SK-N-DZ (cell line): ENCODE results near the gene ARHGEF17.

Experiments used
- DNase-seq: peaks from one replicate; pipeline ENCODE4 v3.0.0-alpha.2; 2015; ENCODE audit warnings: low spot score

Gene ARHGEF17

DNA sequence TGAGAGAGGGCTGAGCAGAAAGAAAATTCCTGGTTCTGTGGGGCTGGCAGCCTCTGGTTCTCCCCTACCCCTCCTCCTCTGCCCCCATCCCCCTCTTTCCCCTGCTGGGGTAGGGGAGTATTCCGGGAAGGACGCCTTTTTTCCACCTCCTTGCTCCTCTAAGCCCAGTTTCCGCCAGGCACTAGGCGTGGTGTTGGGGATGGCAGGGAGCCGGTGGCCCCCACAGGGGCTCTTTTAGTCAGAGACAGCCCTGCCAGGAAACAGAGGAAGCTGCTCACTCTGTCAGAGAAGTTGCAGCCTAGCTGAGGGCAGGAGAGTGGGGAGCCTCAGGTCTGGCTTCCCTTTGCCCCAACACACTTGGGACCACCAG is 15.6 kb upstream of the ARHGEF17 start:
- DNase-seq: no peak

DNA sequence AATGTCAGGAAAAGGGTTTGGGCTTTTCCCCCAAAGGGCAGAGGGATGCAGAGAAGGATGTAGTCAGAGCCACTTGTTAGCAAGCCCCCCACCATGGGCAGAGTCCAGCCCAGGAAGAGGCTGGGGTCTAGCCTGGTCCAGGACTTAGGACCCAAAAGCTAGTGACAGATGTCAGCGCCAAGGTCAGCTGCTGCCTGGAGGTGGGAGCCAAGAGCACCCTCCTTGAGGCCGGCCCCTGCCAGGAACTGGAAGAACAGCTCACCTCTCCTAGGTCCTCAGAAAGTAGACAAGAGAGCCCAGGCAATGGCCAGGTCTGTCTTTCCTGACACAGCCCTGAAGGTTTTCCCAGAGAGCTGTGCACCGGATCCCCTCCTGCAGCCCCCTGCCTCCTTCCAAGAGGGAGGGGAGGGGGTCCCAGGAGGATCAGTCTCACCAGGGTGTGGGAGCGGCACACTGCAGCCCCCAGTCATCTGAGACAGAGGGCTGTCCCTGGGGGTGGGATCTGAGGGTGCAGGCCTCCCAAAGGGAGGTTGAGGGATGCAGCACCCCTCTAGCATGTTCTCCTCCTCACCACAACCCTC is 14.6 kb upstream of the ARHGEF17 start:
- no peak for DNase-seq

DNA sequence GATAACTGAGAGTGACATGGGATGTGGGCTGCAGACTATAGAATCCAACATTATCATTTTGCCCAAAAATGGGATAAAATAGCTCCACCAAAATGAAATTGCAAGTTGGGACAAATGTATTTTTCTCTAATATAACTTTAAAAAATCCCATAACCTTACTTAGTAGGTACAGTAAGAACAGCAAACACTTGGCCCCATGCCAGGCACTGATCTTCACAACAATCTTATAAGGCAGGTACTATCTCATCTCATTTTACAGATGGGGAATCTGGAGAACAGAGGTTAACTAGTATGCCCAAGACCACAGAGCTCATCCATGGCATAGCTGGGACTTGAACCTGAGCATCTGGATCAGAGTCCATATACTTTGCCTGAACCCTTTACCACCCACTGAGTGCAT is 13.5 kb upstream of the ARHGEF17 start:
- DNase-seq: no peak

DNA sequence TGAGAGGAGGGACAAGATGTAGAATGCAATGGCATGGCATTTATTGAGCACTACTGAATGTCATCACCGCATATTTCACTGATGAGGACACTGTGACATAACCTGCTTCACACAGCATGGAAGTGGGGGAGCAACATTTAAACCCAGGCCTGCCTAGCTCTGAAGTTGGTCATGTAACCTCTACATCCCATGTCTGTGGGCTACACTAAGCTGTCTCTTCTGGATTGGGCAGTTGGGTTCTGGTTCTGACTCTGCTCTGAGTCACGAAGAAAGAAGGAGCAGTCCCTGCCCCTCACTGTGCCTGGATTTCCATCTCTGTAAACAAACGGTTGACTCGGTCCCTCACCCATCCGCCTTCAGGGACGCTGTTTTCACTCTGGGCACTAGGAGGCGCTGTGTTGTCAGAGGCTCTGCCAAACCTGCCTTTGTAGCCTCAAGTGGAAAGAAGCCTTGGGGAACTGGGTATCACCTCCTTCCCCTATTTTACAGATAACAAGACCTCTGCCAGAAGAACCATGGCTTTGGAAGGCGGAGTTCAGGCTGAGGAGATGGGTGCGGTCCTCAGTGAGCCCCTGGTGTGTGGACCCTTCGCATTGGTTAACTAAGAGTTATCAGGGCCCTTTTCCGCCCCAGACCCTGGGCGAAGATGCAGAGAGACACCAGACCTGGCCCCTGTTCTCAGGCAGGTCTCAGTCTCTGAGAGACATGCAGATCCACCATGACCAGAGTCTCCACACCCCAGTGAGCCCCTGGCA is 12.7 kb upstream of the ARHGEF17 start:
- DNase-seq: peak; percentile 57

DNA sequence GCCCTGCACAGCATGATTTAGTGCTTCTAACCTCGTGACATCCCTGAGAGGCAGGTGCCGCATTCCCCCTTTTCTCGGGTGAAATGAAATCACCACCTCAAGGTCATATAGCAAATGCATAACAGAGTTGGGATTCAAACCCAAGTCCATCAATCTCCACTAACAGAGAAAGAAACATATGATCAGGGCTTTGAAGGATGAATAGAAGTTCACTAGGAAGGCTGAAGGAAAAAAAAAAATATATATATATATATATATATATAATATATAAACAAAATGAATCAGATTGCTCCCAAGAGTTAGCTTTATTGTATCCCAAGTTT is 12.1 kb upstream of the ARHGEF17 start:
- DNase-seq: no peak

DNA sequence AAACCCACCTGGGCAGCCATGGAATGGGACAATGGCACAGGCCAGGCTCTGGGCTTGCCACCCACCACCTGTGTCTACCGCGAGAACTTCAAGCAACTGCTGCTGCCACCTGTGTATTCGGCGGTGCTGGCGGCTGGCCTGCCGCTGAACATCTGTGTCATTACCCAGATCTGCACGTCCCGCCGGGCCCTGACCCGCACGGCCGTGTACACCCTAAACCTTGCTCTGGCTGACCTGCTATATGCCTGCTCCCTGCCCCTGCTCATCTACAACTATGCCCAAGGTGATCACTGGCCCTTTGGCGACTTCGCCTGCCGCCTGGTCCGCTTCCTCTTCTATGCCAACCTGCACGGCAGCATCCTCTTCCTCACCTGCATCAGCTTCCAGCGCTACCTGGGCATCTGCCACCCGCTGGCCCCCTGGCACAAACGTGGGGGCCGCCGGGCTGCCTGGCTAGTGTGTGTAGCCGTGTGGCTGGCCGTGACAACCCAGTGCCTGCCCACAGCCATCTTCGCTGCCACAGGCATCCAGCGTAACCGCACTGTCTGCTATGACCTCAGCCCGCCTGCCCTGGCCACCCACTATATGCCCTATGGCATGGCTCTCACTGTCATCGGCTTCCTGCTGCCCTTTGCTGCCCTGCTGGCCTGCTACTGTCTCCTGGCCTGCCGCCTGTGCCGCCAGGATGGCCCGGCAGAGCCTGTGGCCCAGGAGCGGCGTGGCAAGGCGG is 11.4 kb upstream of the ARHGEF17 start:
- no peak for DNase-seq

DNA sequence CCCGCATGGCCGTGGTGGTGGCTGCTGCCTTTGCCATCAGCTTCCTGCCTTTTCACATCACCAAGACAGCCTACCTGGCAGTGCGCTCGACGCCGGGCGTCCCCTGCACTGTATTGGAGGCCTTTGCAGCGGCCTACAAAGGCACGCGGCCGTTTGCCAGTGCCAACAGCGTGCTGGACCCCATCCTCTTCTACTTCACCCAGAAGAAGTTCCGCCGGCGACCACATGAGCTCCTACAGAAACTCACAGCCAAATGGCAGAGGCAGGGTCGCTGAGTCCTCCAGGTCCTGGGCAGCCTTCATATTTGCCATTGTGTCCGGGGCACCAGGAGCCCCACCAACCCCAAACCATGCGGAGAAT is 10.9 kb upstream of the ARHGEF17 start:
- no peak for DNase-seq

DNA sequence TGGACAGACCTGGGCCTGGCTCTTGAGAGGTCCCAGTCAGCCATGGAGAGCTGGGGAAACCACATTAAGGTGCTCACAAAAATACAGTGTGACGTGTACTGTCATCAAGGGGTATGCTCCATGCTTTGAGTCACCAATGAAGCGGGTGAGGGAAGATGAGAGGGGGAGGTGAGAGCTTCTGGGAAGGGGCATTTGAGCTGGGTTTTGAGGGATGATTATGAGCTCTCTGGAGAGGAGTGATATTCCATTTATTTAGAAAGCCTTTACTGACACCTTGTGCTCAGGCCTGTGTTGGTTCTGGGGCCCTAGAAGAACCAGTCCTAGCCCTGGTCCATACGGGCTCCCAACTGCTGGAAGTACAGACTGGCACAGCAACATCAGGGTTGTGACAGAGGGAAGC is 10.4 kb upstream of the ARHGEF17 start:
- no peak for DNase-seq

DNA sequence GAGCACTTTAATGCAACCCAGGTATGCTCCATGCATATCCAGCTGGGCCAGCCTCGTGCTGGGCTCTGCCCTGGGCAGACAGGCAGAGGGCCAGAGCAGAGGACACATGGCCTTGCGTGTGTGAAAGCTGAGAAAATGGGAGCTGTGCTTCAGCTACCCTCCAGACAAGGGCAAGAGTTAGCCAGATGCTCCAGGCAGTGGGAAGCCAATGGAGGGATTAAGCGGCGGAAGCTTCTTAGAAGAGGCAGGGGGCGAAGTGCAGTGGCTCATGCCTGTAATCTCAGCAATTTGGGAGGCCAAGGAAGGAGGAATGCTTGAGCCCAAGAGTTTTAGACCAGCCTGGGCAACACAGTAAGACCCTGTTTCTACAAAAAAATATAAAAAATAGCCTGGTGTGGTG is 9.8 kb upstream of the ARHGEF17 start:
- no peak for DNase-seq

DNA sequence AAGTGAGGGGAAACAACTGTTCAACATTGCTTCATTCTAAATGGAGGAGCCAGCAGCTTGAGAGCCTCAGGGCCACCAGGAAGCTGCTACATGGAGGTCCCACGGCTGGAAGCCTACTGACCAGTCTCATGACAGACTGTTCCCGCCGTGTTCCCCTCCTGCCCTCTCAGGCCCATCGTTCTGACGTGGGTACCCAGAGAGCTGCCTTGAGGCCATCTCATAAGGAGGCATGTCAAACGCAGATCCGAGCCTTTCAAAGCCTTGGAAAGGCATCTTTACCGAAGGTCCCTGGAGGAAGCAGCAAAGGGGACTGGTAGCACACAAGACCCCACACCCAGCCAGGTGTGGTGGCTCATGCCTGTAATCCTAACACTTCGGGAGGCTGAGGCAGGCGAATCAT is 8.3 kb upstream of the ARHGEF17 start:
- DNase-seq: no peak

DNA sequence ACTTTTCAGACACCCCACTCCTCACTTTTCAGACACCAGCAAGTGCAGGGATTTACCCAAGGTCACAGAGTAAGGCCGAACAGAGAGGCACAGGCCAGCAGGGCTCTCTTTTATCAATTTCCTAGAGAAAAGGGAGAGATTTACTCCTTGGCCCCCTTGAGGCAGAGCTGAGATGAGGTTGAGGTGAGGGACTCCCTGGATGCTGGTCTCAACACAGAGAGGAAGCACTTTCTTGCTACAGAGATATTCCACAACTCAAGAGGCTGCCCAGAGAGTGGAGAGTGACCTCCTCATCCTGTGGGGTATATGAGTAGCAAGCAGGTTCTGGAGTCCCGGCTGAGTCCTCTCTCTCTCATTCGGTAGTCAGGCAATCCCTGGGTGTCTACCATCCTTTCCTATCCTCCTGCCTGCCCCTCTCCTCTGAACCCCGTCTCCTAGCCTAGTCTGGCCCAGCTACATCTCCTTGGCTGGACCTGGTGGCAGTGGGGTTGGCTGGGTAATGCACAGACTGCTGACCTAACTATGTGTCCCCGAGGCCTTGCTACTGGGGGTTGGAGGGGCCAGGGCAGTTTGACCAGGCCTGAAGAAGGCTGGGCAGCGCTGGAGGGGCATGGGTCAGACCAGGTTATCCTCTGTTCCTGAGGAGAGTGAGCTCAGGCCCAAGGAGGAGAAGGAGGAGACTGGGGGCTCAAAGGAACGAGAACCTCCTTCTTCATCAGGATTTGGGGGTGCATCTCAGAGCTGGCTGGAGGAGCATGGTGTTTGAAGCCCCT is 1.8 kb upstream of the ARHGEF17 start:
- no peak for DNase-seq

DNA sequence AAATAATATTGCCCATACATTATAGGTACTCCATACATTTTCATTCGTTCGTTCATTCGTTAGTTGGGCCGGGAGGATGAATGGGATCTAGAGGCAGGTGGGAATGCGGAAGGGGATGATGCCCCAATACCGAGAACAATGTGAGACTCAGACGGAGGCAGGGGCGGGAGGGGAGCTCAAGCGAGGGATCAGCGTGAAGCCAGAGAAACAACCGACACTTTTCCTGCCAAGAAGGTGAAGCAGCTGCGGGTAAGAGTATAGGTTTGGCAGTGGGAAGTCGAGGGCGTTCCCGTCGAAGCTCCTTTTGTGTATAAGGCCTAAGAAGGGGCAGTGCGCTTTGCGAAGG is 1.1 kb upstream of the ARHGEF17 start:
- DNase-seq: no peak

DNA sequence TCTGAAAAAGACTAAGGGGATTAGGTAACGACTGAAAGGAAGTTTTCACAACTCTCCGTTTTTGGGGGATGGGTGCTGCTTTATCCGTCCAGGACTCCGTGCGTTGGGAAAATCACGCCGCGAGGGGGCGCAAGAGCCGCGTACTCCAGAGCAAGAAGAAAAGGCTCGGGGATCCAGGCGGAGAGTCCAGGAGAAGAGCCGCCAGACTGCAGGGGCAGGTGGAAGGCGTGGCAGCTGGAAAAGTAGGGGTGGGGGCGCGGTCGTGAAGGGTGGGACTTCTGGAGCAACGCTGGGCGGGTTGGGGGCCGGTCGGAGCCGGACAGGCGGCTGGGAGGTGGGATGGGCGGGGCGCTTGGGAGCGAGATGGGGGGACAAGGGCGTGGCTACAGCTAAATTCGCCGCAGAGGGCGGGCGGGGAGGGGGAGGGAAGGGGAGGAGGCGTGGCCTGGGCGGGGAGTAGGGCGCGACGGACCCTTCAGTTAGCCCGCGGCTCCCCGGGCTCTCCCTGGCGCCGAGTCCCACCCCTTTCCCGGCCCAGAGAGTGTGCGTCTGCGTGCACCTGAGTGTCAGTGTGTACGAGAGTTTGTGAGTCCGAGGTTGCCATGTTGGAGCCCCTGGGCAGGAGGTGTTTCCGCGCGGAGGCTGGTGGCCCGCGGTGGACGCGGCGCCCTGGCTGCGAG is 613 bp upstream of the ARHGEF17 start:
- peak; percentile 98 for DNase-seq

DNA sequence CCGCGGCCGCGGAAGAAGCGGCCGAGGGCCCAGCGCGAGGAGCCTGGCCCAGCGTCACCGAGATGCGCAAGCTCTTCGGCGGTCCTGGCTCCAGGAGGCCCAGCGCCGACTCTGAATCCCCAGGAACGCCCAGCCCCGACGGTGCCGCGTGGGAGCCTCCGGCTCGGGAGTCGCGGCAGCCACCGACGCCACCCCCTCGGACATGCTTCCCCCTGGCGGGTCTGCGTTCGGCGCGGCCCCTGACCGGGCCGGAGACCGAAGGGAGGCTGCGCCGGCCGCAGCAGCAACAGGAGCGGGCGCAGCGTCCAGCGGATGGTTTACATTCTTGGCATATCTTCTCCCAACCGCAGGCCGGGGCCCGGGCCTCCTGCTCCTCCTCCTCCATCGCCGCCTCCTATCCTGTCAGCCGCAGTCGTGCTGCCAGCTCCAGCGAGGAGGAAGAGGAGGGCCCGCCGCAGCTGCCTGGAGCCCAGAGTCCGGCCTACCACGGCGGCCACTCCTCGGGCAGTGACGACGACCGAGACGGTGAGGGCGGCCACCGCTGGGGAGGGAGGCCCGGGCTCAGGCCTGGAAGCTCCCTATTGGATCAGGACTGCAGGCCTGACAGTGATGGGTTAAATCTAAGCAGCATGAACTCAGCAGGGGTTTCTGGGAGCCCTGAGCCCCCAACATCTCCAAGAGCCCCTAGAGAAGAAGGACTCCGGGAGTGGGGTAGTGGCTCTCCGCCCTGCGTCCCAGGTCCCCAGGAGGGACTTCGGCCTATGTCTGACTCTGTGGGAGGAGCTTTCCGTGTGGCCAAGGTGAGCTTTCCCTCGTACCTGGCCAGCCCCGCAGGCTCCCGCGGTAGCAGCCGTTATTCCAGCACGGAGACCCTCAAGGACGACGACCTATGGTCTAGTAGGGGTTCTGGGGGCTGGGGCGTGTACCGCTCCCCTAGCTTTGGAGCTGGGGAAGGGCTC is 1.2 kb downstream of the ARHGEF17 start:
- DNase-seq: peak; percentile 52

DNA sequence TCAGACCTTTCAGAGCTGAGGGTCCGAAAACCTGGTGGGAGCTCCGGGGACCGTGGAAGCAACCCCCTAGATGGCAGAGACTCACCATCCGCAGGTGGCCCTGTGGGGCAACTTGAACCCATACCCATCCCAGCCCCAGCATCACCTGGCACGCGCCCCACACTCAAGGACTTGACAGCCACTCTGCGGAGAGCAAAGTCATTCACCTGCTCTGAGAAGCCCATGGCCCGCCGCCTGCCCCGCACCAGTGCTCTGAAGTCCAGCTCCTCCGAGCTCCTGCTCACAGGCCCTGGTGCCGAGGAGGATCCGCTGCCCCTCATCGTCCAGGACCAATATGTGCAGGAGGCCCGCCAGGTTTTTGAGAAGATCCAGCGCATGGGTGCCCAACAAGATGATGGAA is 2.0 kb downstream of the ARHGEF17 start:
- DNase-seq: no peak

DNA sequence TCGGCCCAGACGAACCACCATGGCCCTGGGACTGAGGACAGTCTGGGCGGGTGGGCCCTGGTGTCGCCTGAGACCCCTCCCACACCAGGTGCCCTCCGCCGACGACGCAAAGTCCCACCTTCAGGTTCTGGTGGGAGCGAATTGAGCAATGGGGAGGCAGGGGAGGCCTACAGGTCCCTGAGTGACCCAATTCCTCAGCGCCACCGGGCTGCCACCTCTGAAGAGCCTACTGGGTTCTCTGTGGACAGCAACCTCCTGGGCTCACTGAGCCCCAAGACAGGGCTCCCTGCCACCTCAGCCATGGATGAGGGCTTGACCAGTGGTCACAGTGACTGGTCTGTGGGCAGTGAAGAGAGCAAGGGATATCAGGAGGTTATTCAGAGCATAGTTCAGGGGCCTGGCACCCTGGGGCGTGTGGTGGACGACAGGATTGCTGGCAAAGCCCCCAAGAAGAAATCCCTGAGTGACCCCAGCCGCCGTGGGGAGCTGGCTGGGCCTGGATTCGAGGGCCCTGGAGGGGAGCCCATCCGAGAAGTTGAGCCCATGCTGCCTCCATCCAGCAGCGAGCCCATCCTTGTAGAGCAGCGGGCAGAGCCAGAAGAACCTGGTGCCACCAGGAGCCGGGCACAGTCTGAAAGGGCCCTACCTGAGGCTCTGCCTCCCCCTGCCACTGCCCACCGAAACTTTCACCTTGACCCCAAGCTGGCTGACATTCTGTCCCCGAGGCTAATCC is 2.8 kb downstream of the ARHGEF17 start:
- DNase-seq: no peak

DNA sequence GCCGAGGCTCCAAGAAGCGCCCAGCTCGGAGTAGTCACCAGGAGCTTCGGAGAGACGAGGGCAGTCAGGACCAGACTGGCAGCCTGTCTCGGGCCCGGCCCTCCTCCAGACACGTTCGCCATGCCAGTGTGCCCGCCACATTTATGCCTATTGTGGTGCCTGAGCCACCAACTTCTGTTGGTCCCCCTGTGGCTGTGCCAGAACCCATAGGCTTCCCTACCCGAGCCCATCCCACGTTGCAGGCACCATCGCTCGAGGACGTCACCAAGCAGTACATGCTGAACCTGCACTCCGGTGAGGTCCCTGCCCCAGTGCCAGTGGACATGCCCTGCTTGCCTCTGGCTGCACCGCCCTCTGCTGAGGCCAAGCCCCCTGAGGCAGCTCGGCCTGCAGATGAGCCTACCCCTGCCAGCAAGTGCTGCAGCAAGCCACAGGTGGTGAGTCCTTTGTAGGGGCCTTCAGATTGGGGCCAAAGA is 3.4 kb downstream of the ARHGEF17 start:
- DNase-seq: no peak

DNA sequence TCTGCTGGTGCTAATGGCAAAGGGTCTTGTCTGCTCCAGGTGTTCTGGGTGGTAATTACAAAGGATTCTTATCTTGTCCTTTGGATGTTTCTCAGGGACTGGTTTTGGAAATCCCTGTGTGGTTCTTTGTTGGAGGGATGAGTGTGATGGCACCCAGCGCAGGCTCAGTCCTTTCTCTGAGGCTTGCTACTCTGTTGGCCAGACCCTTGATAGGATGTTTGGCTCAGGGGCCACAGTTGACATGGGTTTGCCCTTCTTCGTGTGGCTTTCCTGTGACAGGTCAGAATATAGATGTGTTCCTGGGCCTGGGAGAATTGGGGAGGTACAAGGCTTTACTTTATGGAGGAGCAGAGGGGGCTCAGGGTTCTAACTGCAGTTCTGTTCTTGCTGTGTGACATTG is 4.0 kb downstream of the ARHGEF17 start:
- DNase-seq: no peak

DNA sequence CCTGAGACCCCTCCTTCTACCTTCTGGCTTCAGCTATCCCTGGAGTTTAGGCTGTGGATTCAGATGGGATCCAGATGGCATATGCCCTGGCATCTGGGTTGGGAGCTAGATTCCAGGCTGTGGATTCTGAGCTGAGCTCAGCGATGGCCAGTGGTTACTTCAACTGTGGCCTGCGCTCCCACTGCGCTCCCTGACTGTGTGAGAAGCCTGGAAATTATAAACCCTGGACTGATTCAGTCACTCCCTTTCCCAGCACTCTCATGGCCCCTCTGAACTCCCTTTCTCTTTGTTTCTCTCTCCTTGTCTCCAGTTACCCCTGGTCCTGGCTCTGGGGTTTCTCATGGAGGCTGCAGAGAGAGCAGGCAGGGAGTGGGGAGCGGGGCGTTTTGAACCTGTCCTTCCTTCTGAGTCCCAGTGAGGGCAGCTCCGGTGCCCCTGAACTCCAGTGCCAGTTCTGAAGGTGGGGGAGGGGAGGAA is 4.8 kb downstream of the ARHGEF17 start:
- no peak for DNase-seq

DNA sequence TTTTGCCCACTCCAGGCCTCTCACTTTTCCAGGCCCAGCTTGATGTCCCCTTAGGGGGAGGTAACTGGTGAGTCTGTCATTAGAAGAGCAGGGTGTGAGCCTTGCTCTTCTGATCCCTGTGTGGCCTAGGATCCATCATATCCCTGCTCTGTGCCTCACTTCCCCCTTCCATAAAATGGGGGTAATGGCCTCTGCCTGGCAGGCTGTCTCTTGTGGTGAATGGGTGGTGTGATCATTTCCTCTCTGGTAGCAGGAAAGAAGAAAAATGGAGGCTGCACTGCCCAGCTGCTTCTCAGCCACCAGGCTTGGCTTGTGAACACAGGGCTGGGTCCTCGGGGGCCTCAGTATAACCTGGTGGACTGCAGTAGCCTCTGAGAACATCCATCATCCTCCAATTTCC is 5.6 kb downstream of the ARHGEF17 start:
- DNase-seq: no peak
